Measurements from ENCODE around the gene GABRG3. TPM values are rescaled to one million over a fixed set of nuclear protein-coding genes. Genes with fewer than 3 reads are reported as not detected.

Gene GABRG3
- polyA plus RNA-seq, 2 of the 4 experiments (the other 2 are of a cell fraction) = 0.08 to 0.18 TPM

- no peaks in the 10 kb centered on the region for H3K4me1 ChIP-seq
- no peak overlapping the region for H3K4me2 ChIP-seq
- no peaks in the 10 kb centered on the region; the same call in 2 of the 3 replicates for H3K9me3 ChIP-seq
- ATAC-seq = no peak
- no peak for FAIRE-seq
- TF ChIP-seq USF2 (IDR thresholded peaks at IDR 0.05) (no peak), MYC (IDR thresholded peaks at IDR 0.05; ENCODE audit: borderline replicate concordance, low read length) (no peak), MAZ (IDR thresholded peaks at IDR 0.05; ENCODE audit: borderline replicate concordance, low read depth, low read length) (no peak), KDM1A (IDR thresholded peaks at IDR 0.05; ENCODE audit: low read depth) (no peak), MAX (IDR thresholded peaks at IDR 0.05) (no peak), ATOH8 (CRISPR knock-in tag; IDR thresholded peaks at IDR 0.05; ENCODE audit: low read depth) (no peak), KDM5A (IDR thresholded peaks at IDR 0.05) (no peak), NPAS2 (CRISPR knock-in tag; IDR thresholded peaks at IDR 0.05; ENCODE audit: borderline replicate concordance) (no peak), SREBF2 (IDR thresholded peaks at IDR 0.05) (no peak), NR3C1 (IDR thresholded peaks at IDR 0.05) (no peak), SMC3 (IDR thresholded peaks at IDR 0.05) (no peak), PHF8 (IDR thresholded peaks at IDR 0.05; ENCODE audit: borderline replicate concordance, low read depth) (no peak), CTCF (IDR thresholded peaks at IDR 0.05) (no peak), GATA3 (IDR thresholded peaks at IDR 0.05; ENCODE audit: borderline replicate concordance) (no peak), PBX3 (IDR thresholded peaks at IDR 0.05) (no peak), RCOR1 (IDR thresholded peaks at IDR 0.05; ENCODE audit: low read depth, low read length) (no peak), CBX8 (IDR thresholded peaks at IDR 0.05) (no peak), EP300 (IDR thresholded peaks at IDR 0.05) (no peak)
- 39% methylated on average over 12 of the region's 12 CpGs for WGBS (ENCODE audit: missing lambda C conversion rate)
- DNase-seq (ENCODE audit: low read depth in 1 of 2, low spot score in 1 of 2) = no peak
- no peak overlapping the region for H3K27ac ChIP-seq
- POLR2A ChIA-PET = no interaction called here
- H3K4me3 ChIP-seq = no peak overlapping the region
- CTCF ChIA-PET = interaction anchor here (1.0 to 1.4 kb wide), 2 partner anchors 11 to 139 kb away, joined by 3 read pairs; no protein-coding TSS in a partner anchor
These were observed 58.0 kb downstream of the GABRG3 start for GRCh38 chr15:27028858-27029477.

GRCh38 chr15:27036210-27036609 is 65.2 kb downstream of the GABRG3 start:
- H3K4me1 ChIP-seq = no peaks in the 10 kb centered on the region
- no peak overlapping the region for H3K27ac ChIP-seq
- no peaks in the 10 kb centered on the region; the same call in 2 of the 3 replicates for H3K9me3 ChIP-seq
- WGBS (ENCODE audit: missing lambda C conversion rate) = 43% methylated on average over 14 of the region's 14 CpGs
- no peak for ATAC-seq
- H3K4me3 ChIP-seq = no peak overlapping the region
- no peak for DNase-seq (ENCODE audit: low read depth in 1 of 2, low spot score in 1 of 2)
- ChIA-PET POLR2A (no interaction called here), CTCF (interaction anchor here (2.0 kb wide), 1 partner anchor 62 kb away, joined by 4 read pairs; no protein-coding TSS in a partner anchor)
- no peak for FAIRE-seq
- H3K4me2 ChIP-seq = no peak overlapping the region
- no peak for TF ChIP-seq PBX3 (IDR thresholded peaks at IDR 0.05)
- no peak for TF ChIP-seq ESRRA (IDR thresholded peaks at IDR 0.05; ENCODE audit: borderline replicate concordance, low read length)
- TF ChIP-seq CTCF (IDR thresholded peaks at IDR 0.05) = no peak
- TF ChIP-seq ELK1 (IDR thresholded peaks at IDR 0.05; ENCODE audit: low read depth, low read length) = no peak
- no peak for TF ChIP-seq REST (IDR thresholded peaks at IDR 0.05)
- no peak for TF ChIP-seq GATA3 (IDR thresholded peaks at IDR 0.05; ENCODE audit: borderline replicate concordance)
- TF ChIP-seq NPAS2 (CRISPR knock-in tag; IDR thresholded peaks at IDR 0.05; ENCODE audit: borderline replicate concordance) = no peak
- no peak for TF ChIP-seq BHLHE40 (IDR thresholded peaks at IDR 0.05; ENCODE audit: low read depth, low read length)
